ENCODE data around the gene CST7. TPM values are rescaled to one million over a fixed set of nuclear protein-coding genes. Genes with fewer than 3 reads are reported as not detected.

The CST7 gene
- total RNA-seq, 2 donors from 2014 or later = not detected

- Histone ChIP-seq H3K9me3 (ENCODE audit: control insufficient read depth, low read length) (no peaks in the 10 kb centered on the region), H3K4me3 (ENCODE audit: low read length) (no peak overlapping the region), H3K27ac (ENCODE audit: low read depth, low read length) (no peak overlapping the region), H3K36me3 (ENCODE audit: control insufficient read depth, insufficient read depth, low read length) (no peaks in the 10 kb centered on the region), H3K4me1 (ENCODE audit: control insufficient read depth, insufficient read depth, low read length) (no peaks in the 10 kb centered on the region), H3K9ac (ENCODE audit: extremely low read depth, low read length, poor library complexity, severe bottlenecking) (no peak overlapping the region), H3K27me3 (ENCODE audit: control insufficient read depth, insufficient read depth, low read length, poor library complexity, severe bottlenecking) (peaks cover 51% of the 10 kb centered on the region)
- 79 to 94% methylated on average over 2 to 3 of the region's 3 CpGs for WGBS, 2 experiments (ENCODE audit: insufficient coverage in 1 of 2, insufficient read length in 1 of 2)
- no peak for DNase-seq
- TF ChIP-seq CTCF (conservative IDR thresholded peaks at IDR 0.05) = no peak
- Mint-ChIP-seq H3K9me3 (peaks cover 6% of the 10 kb centered on the region), H3K4me1 (peaks cover 4% of the 10 kb centered on the region), H3K27me3 (ENCODE audit: insufficient read depth) (peaks cover 42% of the 10 kb centered on the region), H3K36me3 (ENCODE audit: low read depth) (no peaks in the 10 kb centered on the region), H3K27ac (no peak overlapping the region), H3K4me3 (no peak overlapping the region)
Measured at GRCh38 chr20:24998121-24998520, 49.1 kb downstream of the CST7 start.

GRCh38 chr20:24998631-24999445 is 49.8 kb downstream of the CST7 start:
- peak; percentile 24 for DNase-seq
- H3K36me3 Mint-ChIP-seq (ENCODE audit: low read depth) = no peaks in the 10 kb centered on the region
- no peak overlapping the region for H3K4me3 ChIP-seq (ENCODE audit: low read length)
- H3K9me3 ChIP-seq (ENCODE audit: control insufficient read depth, low read length) = no peaks in the 10 kb centered on the region
- no peak overlapping the region for H3K9ac ChIP-seq (ENCODE audit: extremely low read depth, low read length, poor library complexity, severe bottlenecking)
- H3K27me3 Mint-ChIP-seq (ENCODE audit: insufficient read depth) = peaks cover 42% of the 10 kb centered on the region
- H3K4me1 Mint-ChIP-seq = peaks cover 4% of the 10 kb centered on the region
- no peak overlapping the region for H3K27ac ChIP-seq (ENCODE audit: low read depth, low read length)
- H3K4me1 ChIP-seq (ENCODE audit: control insufficient read depth, insufficient read depth, low read length) = no peaks in the 10 kb centered on the region
- no peaks in the 10 kb centered on the region for H3K36me3 ChIP-seq (ENCODE audit: control insufficient read depth, insufficient read depth, low read length)
- no peak overlapping the region for H3K27ac Mint-ChIP-seq
- H3K4me3 Mint-ChIP-seq = no peak overlapping the region
- H3K27me3 ChIP-seq (ENCODE audit: control insufficient read depth, insufficient read depth, low read length, poor library complexity, severe bottlenecking) = peaks cover 54% of the 10 kb centered on the region
- 86 to 88% methylated on average over 11 to 12 of the region's 12 CpGs for WGBS, 2 experiments (ENCODE audit: insufficient coverage in 1 of 2, insufficient read length in 1 of 2)
- peaks cover 6% of the 10 kb centered on the region for H3K9me3 Mint-ChIP-seq
- no peak for TF ChIP-seq CTCF (conservative IDR thresholded peaks at IDR 0.05)

GRCh38 chr20:24999568-24999967 is 50.5 kb downstream of the CST7 start:
- WGBS, 2 experiments (ENCODE audit: insufficient coverage in 1 of 2, insufficient read length in 1 of 2) = 85 to 90% methylated on average over 2 to 4 of the region's 4 CpGs
- no peak for DNase-seq
- Histone ChIP-seq H3K27ac (ENCODE audit: low read depth, low read length) (no peak overlapping the region), H3K4me3 (ENCODE audit: low read length) (no peak overlapping the region), H3K9ac (ENCODE audit: extremely low read depth, low read length, poor library complexity, severe bottlenecking) (no peak overlapping the region), H3K9me3 (ENCODE audit: control insufficient read depth, low read length) (no peaks in the 10 kb centered on the region), H3K27me3 (ENCODE audit: control insufficient read depth, insufficient read depth, low read length, poor library complexity, severe bottlenecking) (peaks cover 54% of the 10 kb centered on the region), H3K36me3 (ENCODE audit: control insufficient read depth, insufficient read depth, low read length) (no peaks in the 10 kb centered on the region), H3K4me1 (ENCODE audit: control insufficient read depth, insufficient read depth, low read length) (no peaks in the 10 kb centered on the region)
- Mint-ChIP-seq H3K27ac (no peak overlapping the region), H3K36me3 (ENCODE audit: low read depth) (no peaks in the 10 kb centered on the region), H3K4me3 (no peak overlapping the region), H3K4me1 (peaks cover 4% of the 10 kb centered on the region), H3K9me3 (peaks cover 6% of the 10 kb centered on the region), H3K27me3 (ENCODE audit: insufficient read depth) (peaks cover 44% of the 10 kb centered on the region)
- no peak for TF ChIP-seq CTCF (conservative IDR thresholded peaks at IDR 0.05)
